ENCODE measurements around the gene EIF4G3.
"Not testable (repeated sequence)": the region's sequence is repeated elsewhere in the genome, so short reads cannot be mapped to it uniquely, and the experiment has no call there.

EIF4G3 gene

GRCh38 chr1:21100481-21100921, 76.2 kb downstream of the EIF4G3 start:
- H3K27me3 ChIP-seq (replicated peaks in 2 of 5; ENCODE audit: control insufficient read depth in 4 of 5, insufficient read depth in 5 of 5, low read length in 4 of 5) = no peaks in the 10 kb centered on the region
- WGBS (ENCODE audit: insufficient coverage) = 7% methylated on average over 4 of the region's 5 CpGs
- no peak overlapping the region for H3K4me3 ChIP-seq (ENCODE audit: control insufficient read depth in 1 of 7, extremely low read depth in 1 of 7, insufficient read depth in 4 of 7, low read depth in 2 of 7, low read length in 6 of 7)
- peaks cover 5 to 23% (median 18%) of the 10 kb centered on the region in 4 experiments for H3K4me1 ChIP-seq (ENCODE audit: control extremely low read depth in 1 of 4, control insufficient read depth in 4 of 4, insufficient read depth in 4 of 4, low read length in 3 of 4)
- peaks cover 0 to 15% (median 6%) of the 10 kb centered on the region in 4 experiments for H3K36me3 ChIP-seq (ENCODE audit: control insufficient read depth in 4 of 4, insufficient read depth in 4 of 4, low read length in 3 of 4)
- H3K9me3 ChIP-seq (ENCODE audit: control extremely low read depth in 1 of 5, control insufficient read depth in 4 of 5, insufficient read depth in 2 of 5, low read depth in 1 of 5, low read length in 4 of 5) = no peaks in the 10 kb centered on the region
- no peak overlapping the region for H3K27ac ChIP-seq (ENCODE audit: insufficient read depth in 1 of 2, low read depth in 1 of 2, low read length in 2 of 2, poor library complexity in 1 of 2, severe bottlenecking in 2 of 2)
- ChIA-PET POLR2A (interaction anchor here (0.6 kb wide), 1 partner anchor 13 kb away, joined by 3 read pairs; no protein-coding TSS in a partner anchor), CTCF (interaction anchor here (1.7 kb wide), 1 partner anchor 10 kb away, joined by 3 read pairs; no protein-coding TSS in a partner anchor)
- DNase-seq = peak in 2 of 3 donors; percentile 64 to 69

DNA sequence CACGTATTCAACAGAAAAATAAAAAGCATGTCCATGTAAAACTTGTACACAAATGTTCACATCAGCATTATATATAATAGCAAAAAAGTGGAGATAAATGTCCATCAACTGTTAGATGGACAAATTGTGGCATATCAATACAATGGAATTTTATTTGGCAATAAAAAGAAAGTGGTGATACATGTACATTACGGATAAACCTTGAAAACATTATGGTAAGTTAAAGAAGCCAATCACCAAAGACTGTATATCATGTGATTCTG, 76.9 kb downstream of the EIF4G3 start:
- Histone ChIP-seq H3K27ac (ENCODE audit: insufficient read depth in 1 of 2, low read depth in 1 of 2, low read length in 2 of 2, poor library complexity in 1 of 2, severe bottlenecking in 2 of 2) (no peak overlapping the region), H3K4me1 (ENCODE audit: control extremely low read depth in 1 of 4, control insufficient read depth in 4 of 4, insufficient read depth in 4 of 4, low read length in 3 of 4) (peaks cover 5 to 23% (median 18%) of the 10 kb centered on the region in 4 experiments), H3K9me3 (ENCODE audit: control extremely low read depth in 1 of 5, control insufficient read depth in 4 of 5, insufficient read depth in 2 of 5, low read depth in 1 of 5, low read length in 4 of 5) (no peaks in the 10 kb centered on the region), H3K4me3 (ENCODE audit: control insufficient read depth in 1 of 7, extremely low read depth in 1 of 7, insufficient read depth in 4 of 7, low read depth in 2 of 7, low read length in 6 of 7) (no peak overlapping the region), H3K27me3 (replicated peaks in 2 of 5; ENCODE audit: control insufficient read depth in 4 of 5, insufficient read depth in 5 of 5, low read length in 4 of 5) (no peaks in the 10 kb centered on the region), H3K36me3 (ENCODE audit: control insufficient read depth in 4 of 4, insufficient read depth in 4 of 4, low read length in 3 of 4) (peaks cover 0 to 14% (median 5%) of the 10 kb centered on the region in 4 experiments)
- ChIA-PET CTCF (no interaction called here), POLR2A (no interaction called here)
- WGBS (ENCODE audit: insufficient coverage) = 100% methylated on average over 1 of the region's 2 CpGs
- no peak for DNase-seq

DNA sequence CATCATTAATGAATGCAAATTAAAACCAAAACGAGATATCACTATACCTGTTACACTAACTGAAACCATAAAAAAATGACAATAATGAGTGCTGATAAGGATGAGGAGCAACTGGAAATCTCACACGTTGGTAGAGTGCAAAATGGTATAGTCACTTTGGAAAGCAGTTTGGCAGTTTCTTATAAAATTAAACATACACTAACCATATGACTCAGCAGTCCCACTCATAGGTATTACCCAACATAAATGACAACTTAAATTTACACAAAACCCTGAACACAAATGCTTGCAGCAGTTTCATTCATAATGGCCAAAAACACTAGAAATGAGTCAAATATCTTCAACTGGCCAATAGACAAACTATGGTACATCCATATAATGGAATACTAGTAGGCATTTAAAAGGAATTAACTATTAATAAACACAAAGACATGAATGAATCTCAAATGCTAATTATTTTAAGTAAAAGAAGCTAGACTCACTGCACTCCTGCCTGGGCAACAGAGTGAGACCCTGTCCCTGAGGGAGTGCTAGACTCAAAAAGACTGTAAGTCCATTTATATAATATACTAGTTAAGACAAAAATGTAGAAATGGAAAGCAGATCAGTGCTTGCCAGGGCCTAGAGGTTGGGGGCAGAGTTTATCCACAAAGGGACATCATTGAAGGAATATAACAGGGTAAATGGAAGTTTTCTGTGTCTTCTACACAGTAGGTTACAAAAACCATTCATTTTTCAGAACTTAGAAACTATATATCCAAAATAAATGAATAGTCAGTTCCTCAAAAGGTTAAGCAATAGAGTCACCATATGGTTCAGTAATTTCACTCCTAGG, 77.4 kb downstream of the EIF4G3 start:
- ChIA-PET POLR2A (no interaction called here), CTCF (no interaction called here)
- no CpG with 5 or more reads among the region's 2 CpGs for WGBS (ENCODE audit: insufficient coverage)
- Histone ChIP-seq H3K36me3 (ENCODE audit: control insufficient read depth in 4 of 4, insufficient read depth in 4 of 4, low read length in 3 of 4) (peaks cover under 1 to 14% (median 3%) of the 10 kb centered on the region in 4 experiments), H3K4me1 (ENCODE audit: control extremely low read depth in 1 of 4, control insufficient read depth in 4 of 4, insufficient read depth in 4 of 4, low read length in 3 of 4) (peaks cover 5 to 23% (median 18%) of the 10 kb centered on the region in 4 experiments), H3K9me3 (ENCODE audit: control extremely low read depth in 1 of 5, control insufficient read depth in 4 of 5, insufficient read depth in 2 of 5, low read depth in 1 of 5, low read length in 4 of 5) (no peaks in the 10 kb centered on the region), H3K27ac (ENCODE audit: insufficient read depth in 1 of 2, low read depth in 1 of 2, low read length in 2 of 2, poor library complexity in 1 of 2, severe bottlenecking in 2 of 2) (no peak overlapping the region), H3K27me3 (replicated peaks in 2 of 5; ENCODE audit: control insufficient read depth in 4 of 5, insufficient read depth in 5 of 5, low read length in 4 of 5) (no peaks in the 10 kb centered on the region), H3K4me3 (ENCODE audit: control insufficient read depth in 1 of 7, extremely low read depth in 1 of 7, insufficient read depth in 4 of 7, low read depth in 2 of 7, low read length in 6 of 7) (no peak overlapping the region)
- DNase-seq = peak in 2 of 3 donors; percentile 40 to 49

DNA sequence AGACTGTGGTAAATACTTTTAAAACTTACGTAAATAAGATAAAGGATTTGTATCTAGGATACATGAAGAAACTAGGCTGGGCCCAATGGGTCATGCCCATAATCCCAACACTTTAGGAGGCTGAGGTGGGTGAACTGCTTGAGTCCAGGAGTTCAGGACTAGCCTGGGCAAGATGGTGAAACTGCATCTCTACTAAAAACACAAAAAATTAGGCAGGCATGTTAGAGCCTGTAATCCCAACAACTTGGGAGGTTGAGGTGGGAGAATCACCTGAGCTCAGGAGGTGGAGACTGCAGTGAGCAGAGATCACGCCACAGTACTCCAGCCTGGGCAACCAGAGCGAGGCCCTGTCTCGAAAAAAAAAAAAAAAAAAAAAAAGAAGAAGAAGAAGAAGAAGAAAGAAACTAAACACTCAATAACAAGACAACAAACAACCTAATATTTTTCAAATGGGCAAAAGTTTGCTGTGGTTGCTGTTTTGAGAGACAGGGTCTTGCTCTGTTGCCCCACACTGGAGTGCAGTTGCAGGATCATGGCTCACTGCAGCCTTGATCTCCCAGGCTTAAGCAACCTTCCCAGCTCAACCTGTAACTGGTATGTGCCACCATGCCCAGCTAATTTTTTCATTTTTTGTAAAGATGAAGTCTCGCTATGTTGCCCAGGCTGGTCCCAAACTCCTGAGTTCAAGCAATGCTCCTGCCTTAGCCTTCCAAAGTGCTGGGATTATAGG, 78.3 kb downstream of the EIF4G3 start:
- peaks cover 0 to 14% (median 3%) of the 10 kb centered on the region in 4 experiments for H3K36me3 ChIP-seq (ENCODE audit: control insufficient read depth in 4 of 4, insufficient read depth in 4 of 4, low read length in 3 of 4)
- H3K27me3 ChIP-seq (replicated peaks in 2 of 5; ENCODE audit: control insufficient read depth in 4 of 5, insufficient read depth in 5 of 5, low read length in 4 of 5) = no peaks in the 10 kb centered on the region
- no peak overlapping the region for H3K4me3 ChIP-seq (ENCODE audit: control insufficient read depth in 1 of 7, extremely low read depth in 1 of 7, insufficient read depth in 4 of 7, low read depth in 2 of 7, low read length in 6 of 7)
- no peak for DNase-seq
- 89% methylated on average over 1 of the region's 5 CpGs for WGBS (ENCODE audit: insufficient coverage)
- CTCF ChIA-PET = interaction anchor here (0.6 kb wide), 1 partner anchor 82 kb away, joined by 3 read pairs; no protein-coding TSS in a partner anchor
- no peak overlapping the region for H3K27ac ChIP-seq (ENCODE audit: insufficient read depth in 1 of 2, low read depth in 1 of 2, low read length in 2 of 2, poor library complexity in 1 of 2, severe bottlenecking in 2 of 2)
- POLR2A ChIA-PET = no interaction called here
- peaks cover 5 to 23% (median 18%) of the 10 kb centered on the region in 4 experiments for H3K4me1 ChIP-seq (ENCODE audit: control extremely low read depth in 1 of 4, control insufficient read depth in 4 of 4, insufficient read depth in 4 of 4, low read length in 3 of 4)
- peaks cover 0 to 2% (median 0%) of the 10 kb centered on the region in 5 experiments for H3K9me3 ChIP-seq (ENCODE audit: control extremely low read depth in 1 of 5, control insufficient read depth in 4 of 5, insufficient read depth in 2 of 5, low read depth in 1 of 5, low read length in 4 of 5)

GRCh38 chr1:21097729-21098128, 79.0 kb downstream of the EIF4G3 start:
- Histone ChIP-seq H3K27me3 (replicated peaks in 2 of 5; ENCODE audit: control insufficient read depth in 4 of 5, insufficient read depth in 5 of 5, low read length in 4 of 5) (no peaks in the 10 kb centered on the region), H3K4me1 (ENCODE audit: control extremely low read depth in 1 of 4, control insufficient read depth in 4 of 4, insufficient read depth in 4 of 4, low read length in 3 of 4) (peaks cover 5 to 23% (median 18%) of the 10 kb centered on the region in 4 experiments), H3K27ac (ENCODE audit: insufficient read depth in 1 of 2, low read depth in 1 of 2, low read length in 2 of 2, poor library complexity in 1 of 2, severe bottlenecking in 2 of 2) (no peak overlapping the region), H3K4me3 (ENCODE audit: control insufficient read depth in 1 of 7, extremely low read depth in 1 of 7, insufficient read depth in 4 of 7, low read depth in 2 of 7, low read length in 6 of 7) (no peak overlapping the region), H3K36me3 (ENCODE audit: control insufficient read depth in 4 of 4, insufficient read depth in 4 of 4, low read length in 3 of 4) (peaks cover 0 to 14% (median 2%) of the 10 kb centered on the region in 4 experiments), H3K9me3 (ENCODE audit: control extremely low read depth in 1 of 5, control insufficient read depth in 4 of 5, insufficient read depth in 2 of 5, low read depth in 1 of 5, low read length in 4 of 5) (peaks cover 0 to 2% (median 0%) of the 10 kb centered on the region in 5 experiments)
- POLR2A ChIA-PET = no interaction called here
- no CpG with 5 or more reads among the region's 1 CpG for WGBS (ENCODE audit: insufficient coverage)
- DNase-seq = peak in 2 of 3 donors; percentile 31 to 57
- CTCF ChIA-PET = interaction anchor here (0.6 kb wide), 1 partner anchor 81 kb away, joined by 3 read pairs; no protein-coding TSS in a partner anchor

GRCh38 chr1:21095976-21096375, 80.7 kb downstream of the EIF4G3 start:
- Histone ChIP-seq H3K27me3 (replicated peaks in 2 of 5; ENCODE audit: control insufficient read depth in 4 of 5, insufficient read depth in 5 of 5, low read length in 4 of 5) (no peaks in the 10 kb centered on the region), H3K9me3 (ENCODE audit: control extremely low read depth in 1 of 5, control insufficient read depth in 4 of 5, insufficient read depth in 2 of 5, low read depth in 1 of 5, low read length in 4 of 5) (peaks cover 0 to 2% (median 0%) of the 10 kb centered on the region in 5 experiments), H3K27ac (ENCODE audit: insufficient read depth in 1 of 2, low read depth in 1 of 2, low read length in 2 of 2, poor library complexity in 1 of 2, severe bottlenecking in 2 of 2) (no peak overlapping the region), H3K4me1 (ENCODE audit: control extremely low read depth in 1 of 4, control insufficient read depth in 4 of 4, insufficient read depth in 4 of 4, low read length in 3 of 4) (peaks cover 5 to 22% (median 18%) of the 10 kb centered on the region in 4 experiments), H3K4me3 (ENCODE audit: control insufficient read depth in 1 of 7, extremely low read depth in 1 of 7, insufficient read depth in 4 of 7, low read depth in 2 of 7, low read length in 6 of 7) (no peak overlapping the region), H3K36me3 (ENCODE audit: control insufficient read depth in 4 of 4, insufficient read depth in 4 of 4, low read length in 3 of 4) (peaks cover 0 to 14% (median 2%) of the 10 kb centered on the region in 4 experiments)
- CTCF ChIA-PET = interaction anchor here (1.0 kb wide), 1 partner anchor 12 kb away, joined by 3 read pairs; no protein-coding TSS in a partner anchor
- POLR2A ChIA-PET = no interaction called here
- no peak for DNase-seq

GRCh38 chr1:21094282-21094681, 82.4 kb downstream of the EIF4G3 start:
- CTCF ChIA-PET; H3K27me3 ChIP-seq (replicated peaks in 2 of 5; ENCODE audit: control insufficient read depth in 4 of 5, insufficient read depth in 5 of 5, low read length in 4 of 5); H3K4me3 ChIP-seq (ENCODE audit: control insufficient read depth in 1 of 7, extremely low read depth in 1 of 7, insufficient read depth in 4 of 7, low read depth in 2 of 7, low read length in 6 of 7); H3K27ac ChIP-seq (ENCODE audit: insufficient read depth in 1 of 2, low read depth in 1 of 2, low read length in 2 of 2, poor library complexity in 1 of 2, severe bottlenecking in 2 of 2); DNase-seq; H3K9me3 ChIP-seq (ENCODE audit: control extremely low read depth in 1 of 5, control insufficient read depth in 4 of 5, insufficient read depth in 2 of 5, low read depth in 1 of 5, low read length in 4 of 5); POLR2A ChIA-PET; H3K36me3 ChIP-seq (ENCODE audit: control insufficient read depth in 4 of 4, insufficient read depth in 4 of 4, low read length in 3 of 4): not testable (repeated sequence)
- 100% methylated on average over 2 of the region's 9 CpGs for WGBS (ENCODE audit: insufficient coverage)
- peaks cover 2 to 23% (median 14%) of the 10 kb centered on the region in 4 experiments for H3K4me1 ChIP-seq (ENCODE audit: control extremely low read depth in 1 of 4, control insufficient read depth in 4 of 4, insufficient read depth in 4 of 4, low read length in 3 of 4)
